MV-4-11 (cell line): ENCODE results near the gene MVP.

Source experiments
- DNase-seq: peaks from one replicate; lab custom pipeline; 2025; lab: John Stamatoyannopoulos, UW

MVP gene

DNA sequence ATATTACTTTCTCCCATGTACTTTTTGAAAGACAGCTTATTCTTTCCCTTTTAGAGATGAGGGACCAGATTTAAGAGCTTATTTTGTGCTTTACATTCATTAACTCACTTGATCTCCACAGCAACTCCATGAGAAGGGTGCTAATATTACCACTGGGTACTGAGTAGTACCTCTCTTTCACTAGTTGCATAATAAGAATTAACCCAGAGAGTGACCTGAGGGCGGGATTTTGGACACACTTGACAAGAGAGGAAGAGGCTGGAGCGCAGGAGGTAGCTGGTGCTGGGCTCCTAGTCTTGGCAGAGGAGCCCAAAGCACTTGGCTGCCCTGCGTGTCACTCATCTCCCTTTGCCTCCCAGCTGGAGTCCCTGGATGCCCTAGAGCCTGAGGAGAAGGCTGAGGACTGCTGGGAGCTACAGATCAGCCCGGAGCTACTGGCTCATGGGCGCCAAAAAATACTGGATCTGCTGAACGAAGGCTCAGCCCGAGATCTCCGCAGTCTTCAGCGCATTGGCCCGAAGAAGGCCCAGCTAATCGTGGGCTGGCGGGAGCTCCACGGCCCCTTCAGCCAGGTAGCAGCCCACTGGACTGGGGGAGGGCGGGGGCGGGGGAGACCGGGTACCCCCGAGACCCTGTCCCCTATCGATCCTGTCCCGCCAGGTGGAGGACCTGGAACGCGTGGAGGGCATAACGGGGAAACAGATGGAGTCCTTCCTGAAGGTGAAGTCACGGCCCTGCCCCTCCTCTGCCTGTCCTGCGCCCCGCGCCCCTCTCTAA lies 15.6 kb upstream of the MVP start:
- DNase-seq: peak; percentile 73

DNA sequence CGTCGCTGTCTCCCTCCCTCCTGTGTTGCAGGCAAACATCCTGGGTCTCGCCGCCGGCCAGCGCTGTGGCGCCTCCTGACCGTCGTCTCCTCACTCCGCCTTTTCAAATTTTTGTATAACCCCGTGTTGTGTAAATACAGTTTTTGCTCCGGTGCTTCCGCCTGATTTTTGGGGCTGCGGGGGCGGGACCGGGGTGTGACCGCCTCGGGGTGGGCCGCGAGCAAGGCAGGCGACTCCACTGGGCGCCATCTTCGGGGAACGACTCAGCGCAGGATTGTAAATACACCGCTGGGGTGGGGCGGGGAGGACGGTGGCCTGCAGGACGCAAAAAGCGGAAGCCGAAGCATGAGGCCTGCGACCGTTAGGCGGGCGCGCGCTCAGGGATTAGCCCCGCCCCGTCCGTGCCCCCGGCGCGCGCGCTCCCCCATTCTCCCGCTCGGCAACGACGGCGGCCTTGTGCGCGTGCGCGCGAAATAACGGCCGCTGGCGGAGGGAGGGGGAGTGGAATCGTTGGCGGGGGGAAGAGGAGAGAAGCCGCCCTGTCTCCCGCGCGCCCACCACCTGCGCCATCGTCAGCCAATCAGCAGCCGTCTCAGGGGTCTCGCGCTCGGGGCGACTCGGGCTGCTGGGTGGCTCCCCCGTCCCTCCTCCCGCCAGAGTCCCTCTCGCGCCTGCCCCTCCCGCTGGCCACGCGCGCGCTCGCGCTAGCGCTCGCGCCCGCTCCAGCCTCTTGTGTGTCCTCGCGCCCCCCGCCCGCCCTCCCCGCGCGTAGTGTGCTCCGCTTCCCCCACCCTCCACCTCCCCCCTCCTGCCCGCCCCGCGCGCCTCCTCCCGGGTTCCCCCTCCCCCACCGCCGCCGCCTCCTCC lies 14.8 kb upstream of the MVP start:
- DNase-seq: peak; percentile 98

DNA sequence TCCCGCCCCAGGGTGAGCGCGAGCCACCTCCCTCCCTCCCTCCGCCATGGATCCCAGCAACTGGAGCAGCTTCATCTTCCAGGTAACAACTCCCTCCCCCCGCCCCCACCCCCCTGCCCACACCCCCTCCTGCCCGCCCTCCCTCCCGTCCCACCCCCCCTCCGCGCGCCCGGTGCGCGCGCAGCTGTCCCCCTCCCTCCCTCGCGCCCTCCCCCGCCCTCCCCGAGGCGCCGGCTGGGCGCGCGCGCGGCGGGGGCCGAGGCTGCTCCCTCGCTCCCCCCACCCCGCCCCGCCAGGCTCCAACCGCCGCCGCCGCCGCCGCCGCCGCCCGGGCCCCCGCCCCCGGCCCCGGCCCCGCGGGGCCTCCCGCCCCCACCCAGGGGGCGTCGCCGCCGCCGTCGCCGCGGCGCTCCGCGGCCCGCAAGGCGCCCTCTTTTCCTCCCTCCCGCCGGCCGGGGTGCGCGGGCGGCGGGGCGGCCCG lies 14.1 kb upstream of the MVP start, which contains the start of gene MAZ:
Gene MAZ, plus strand, starts transcription at position 431 of the 481 bp plus-strand sequence. CDS start 173 bp downstream, outside the sequence.
- DNase-seq: no peak

DNA sequence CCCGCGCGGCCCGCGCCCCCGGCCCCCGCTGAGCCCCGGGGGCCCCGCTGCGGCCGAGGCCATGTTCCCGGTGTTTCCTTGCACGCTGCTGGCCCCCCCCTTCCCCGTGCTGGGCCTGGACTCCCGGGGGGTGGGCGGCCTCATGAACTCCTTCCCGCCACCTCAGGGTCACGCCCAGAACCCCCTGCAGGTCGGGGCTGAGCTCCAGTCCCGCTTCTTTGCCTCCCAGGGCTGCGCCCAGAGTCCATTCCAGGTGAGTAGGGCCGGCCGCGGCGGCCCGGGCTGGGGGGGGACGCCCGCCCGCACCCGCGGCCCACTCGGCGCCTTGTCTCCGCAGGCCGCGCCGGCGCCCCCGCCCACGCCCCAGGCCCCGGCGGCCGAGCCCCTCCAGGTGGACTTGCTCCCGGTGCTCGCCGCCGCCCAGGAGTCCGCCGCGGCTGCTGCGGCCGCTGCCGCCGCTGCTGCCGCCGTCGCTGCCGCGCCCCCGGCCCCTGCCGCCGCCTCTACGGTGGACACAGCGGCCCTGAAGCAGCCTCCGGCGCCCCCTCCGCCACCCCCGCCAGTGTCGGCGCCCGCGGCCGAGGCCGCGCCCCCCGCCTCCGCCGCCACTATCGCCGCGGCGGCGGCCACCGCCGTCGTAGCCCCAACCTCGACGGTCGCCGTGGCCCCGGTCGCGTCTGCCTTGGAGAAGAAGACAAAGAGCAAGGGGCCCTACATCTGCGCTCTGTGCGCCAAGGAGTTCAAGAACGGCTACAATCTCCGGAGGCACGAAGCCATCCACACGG lies 13.4 kb upstream of the MVP start:
- DNase-seq: peak; percentile 18

DNA sequence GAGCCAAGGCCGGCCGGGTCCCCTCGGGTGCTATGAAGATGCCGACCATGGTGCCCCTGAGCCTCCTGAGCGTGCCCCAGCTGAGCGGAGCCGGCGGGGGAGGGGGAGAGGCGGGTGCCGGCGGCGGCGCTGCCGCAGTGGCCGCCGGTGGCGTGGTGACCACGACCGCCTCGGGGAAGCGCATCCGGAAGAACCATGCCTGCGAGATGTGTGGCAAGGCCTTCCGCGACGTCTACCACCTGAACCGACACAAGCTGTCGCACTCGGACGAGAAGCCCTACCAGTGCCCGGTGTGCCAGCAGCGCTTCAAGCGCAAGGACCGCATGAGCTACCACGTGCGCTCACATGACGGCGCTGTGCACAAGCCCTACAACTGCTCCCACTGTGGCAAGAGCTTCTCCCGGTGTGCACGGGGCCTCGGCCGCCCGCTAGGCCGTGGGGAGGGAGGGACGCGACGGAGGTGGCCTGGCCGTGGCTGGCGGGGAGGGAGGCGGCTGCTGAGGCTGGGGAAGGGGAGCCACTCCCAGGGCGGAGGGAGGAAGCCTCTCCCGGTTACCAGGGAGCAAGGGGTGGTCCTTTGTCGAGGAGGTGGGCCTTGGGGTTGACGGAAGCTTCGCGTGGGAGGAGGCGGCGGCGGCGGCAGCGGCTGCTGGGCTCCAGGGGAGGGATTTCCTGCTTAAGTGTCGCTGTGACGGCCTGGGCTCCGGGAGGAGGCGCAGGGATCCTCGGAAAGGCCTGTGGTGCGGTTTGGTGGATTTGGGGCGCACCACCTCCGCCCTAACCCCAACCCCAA lies 12.6 kb upstream of the MVP start:
- peak; percentile 85 for DNase-seq

DNA sequence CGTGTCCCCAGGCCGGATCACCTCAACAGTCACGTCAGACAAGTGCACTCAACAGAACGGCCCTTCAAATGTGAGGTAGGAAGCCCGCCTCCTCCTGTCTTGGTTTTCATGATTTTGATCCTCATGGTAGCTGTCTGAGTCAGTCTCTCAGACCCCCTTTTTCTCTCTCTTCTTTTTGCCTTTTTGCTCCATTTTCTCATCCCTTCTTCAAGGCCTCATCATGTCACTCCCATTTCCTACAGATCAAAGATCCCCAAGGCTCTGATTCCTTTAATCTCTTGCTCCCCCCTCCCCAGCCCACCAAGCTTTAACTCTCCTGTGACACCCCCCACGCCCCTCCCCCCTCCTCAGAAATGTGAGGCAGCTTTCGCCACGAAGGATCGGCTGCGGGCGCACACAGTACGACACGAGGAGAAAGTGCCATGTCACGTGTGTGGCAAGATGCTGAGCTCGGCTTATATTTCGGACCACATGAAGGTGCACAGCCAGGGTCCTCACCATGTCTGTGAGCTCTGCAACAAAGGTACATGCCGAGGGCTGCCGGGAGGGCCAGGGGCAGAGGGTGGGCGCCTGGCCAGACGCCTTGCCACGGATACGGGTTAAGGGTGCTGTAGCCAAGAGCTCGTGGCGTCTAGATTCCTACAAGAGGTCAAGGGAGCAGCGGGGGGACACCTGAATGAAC lies 11.9 kb upstream of the MVP start:
- DNase-seq: no peak

DNA sequence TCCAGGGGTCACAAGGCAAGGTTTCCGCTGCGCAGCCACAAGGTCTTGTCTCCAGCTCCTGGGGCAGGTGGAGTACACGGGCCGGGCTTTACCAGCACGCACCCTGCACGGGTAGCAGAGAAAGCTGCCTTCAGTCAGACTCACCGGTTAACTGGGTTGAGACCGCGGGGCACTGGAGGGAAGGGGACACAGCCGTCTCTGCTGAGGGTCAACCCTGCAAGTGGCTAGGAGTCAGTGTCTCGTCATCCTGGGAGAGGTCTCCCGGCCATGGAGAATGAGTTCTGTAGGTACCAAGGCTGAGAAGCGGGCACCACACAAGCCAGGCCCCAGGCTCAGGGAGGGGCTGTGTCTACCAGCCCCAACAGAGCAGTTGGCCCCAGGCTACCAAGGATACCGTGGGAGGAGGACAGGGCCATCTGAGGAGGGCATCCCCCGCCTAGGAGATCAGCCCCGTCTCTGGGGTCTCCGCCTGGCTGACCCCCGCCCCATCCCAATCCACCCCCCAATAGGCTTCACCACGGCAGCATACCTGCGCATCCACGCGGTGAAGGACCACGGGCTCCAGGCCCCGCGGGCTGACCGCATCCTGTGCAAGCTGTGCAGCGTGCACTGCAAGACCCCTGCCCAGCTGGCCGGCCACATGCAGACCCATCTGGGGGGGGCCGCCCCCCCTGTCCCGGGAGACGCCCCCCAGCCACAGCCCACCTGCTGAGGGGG lies 11.1 kb upstream of the MVP start:
- DNase-seq: no peak

DNA sequence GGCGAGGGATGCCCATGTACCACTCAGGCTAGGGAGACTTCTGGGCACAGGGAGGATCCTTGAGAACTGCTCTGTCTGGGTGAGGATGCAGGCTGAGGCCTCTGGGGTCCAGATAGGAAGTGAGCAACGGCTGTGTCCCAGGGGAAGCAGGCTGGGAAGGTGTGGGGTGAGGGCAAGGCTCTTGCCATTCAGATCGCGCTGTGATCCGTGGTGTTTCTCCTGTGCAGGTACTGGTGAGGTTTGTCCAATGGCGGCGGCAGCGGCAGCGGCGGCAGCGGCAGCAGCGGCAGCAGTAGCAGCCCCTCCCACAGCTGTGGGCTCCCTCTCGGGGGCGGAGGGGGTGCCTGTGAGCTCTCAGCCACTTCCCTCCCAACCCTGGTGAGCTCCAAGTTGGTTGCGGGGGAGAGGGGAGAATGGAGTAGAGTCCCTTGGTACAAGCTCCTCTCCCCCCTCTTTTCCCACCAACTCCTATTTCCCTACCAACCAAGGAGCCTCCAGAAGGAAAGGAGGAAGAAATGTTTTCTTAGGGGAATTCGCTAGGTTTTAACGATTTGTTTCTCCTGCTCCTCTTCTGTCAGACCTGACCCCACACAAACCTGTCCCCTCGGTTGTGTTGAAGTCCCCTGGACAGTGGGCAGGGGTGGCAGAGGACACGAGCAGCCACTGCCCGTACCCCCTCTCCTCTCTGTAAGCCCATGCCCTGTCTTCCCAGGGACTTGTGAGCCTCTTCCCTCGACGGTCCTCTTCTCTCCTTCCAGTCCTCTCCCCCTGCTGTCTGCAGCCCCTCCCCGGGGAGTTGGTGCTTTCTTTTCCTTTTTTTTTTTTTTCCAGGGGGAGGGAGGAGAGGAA lies 10.2 kb upstream of the MVP start:
- DNase-seq: peak; percentile 28

DNA sequence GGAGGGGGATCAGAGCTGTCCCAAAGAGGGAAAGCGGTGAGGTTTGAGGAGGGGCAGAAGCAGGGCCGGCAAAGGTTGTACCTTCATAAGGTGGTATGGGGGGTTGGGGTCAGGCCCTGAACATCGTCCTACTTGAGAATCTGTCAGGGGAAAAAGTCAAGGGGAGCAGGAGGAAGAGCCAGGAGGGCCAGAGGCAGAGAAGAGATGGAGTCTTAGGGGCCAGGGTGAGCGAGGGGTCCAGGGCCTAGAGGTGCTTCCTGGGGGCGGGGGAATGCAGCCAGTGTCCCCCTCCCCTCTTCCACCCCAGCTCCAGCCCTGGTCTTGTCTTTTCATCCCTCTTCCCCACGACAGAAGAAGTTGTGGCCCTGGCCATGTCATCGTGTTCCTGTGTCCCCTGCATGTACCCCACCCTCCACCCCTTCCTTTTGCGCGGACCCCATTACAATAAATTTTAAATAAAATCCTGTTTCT lies 9.5 kb upstream of the MVP start:
- DNase-seq: no peak

DNA sequence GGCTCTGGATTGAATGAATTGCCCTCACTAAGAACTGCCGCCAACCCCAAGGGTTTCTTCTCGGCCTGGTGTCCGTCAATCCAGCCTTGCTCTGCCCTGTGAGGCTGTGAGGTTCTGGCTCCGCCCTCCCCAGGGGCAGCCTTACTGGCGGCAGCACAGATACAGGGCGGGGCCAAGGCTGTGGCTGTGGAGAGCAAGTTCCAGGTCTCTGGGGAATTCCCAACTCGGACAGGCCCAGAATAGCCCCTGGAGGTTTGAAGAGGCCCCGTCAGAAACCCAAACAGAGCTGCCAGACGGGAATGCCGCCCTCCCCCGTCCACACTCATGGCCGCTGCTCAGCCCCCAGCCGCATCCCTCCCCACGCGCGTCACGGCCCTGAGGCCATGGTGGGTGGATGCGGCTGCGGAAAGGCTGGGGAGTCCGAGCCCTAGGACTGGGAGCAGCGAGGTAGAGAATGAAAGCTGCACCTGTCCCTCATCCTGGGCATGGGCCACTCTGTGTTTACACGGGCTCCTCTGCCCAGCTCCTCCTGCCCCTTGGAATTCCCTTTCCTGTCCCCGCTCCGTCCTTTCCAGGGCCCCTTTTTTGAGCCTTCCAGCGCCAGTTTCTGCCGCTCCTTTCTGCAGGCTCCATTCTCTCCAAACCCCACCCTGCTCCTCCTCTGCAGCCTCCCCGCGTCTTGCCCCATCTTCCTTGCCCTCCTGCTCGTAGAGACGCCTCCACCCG lies 8.9 kb upstream of the MVP start:
- DNase-seq: peak; percentile 84

DNA sequence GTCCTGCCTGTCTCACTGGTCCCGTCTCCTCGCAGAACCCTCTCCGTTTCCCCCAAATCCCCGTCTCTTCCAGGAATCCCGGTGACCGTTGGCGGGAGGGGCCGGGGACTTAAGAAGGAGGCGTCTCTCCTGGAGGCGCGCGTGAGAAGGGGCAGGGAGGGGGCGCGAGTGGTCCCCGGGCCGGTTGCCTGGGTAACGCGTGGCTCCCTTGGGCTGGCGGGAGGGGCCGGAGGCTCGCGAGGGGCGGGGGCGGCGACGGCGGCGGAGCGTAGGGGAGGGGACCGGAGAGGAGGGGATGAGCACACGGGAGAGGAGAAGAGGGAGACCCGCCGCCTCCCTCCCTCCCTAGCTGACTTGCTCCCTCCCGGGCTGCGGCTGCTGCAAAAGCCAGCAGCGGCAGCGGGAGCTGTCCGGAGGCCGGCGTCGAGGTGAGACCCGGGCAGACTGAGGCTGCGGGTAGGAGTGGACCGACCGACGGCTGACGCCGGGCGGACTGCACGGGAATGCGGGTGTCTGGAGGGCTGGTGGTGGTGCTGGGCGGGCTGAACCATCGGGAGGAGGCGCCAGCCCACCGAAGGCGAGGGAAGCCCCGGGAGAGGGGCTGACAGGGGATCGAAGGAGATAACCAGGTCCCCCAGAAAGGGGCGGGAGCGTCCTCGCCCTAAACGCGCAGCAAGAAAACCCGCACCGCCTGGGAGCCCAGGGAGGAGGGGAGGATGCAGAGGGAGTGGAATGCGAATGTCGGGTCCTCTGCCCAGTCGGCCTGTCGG lies 8.2 kb upstream of the MVP start, which contains the start of gene PRRT2:
Gene PRRT2, plus strand, starts transcription at position 298 of the 770 bp plus-strand sequence. CDS start 862 bp downstream, outside the sequence.
- DNase-seq: no peak

DNA sequence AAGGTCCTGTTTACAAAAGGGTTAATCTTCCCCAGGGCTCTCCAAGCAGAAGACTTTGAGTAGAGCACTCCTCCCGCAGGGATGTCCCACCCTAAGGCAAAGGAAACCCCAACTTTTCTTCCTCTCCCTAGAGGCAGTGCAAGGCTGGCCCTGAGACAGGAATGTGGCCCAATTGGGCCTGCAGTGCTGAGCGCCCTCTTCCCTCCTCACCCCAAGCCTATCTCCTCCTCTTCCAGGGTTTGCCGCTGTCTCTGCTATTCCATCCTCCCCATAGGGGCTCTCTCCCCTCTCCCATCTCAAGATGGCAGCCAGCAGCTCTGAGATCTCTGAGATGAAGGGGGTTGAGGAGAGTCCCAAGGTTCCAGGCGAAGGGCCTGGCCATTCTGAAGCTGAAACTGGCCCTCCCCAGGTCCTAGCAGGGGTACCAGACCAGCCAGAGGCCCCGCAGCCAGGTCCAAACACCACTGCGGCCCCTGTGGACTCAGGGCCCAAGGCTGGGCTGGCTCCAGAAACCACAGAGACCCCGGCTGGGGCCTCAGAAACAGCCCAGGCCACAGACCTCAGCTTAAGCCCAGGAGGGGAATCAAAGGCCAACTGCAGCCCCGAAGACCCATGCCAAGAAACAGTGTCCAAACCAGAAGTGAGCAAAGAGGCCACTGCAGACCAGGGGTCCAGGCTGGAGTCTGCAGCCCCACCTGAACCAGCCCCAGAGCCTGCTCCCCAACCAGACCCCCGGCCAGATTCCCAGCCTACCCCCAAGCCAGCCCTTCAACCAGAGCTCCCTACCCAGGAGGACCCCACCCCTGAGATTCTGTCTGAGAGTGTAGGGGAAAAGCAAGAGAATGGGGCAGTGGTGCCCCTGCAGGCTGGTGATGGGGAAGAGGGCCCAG lies 7.3 kb upstream of the MVP start:
- DNase-seq: no peak

DNA sequence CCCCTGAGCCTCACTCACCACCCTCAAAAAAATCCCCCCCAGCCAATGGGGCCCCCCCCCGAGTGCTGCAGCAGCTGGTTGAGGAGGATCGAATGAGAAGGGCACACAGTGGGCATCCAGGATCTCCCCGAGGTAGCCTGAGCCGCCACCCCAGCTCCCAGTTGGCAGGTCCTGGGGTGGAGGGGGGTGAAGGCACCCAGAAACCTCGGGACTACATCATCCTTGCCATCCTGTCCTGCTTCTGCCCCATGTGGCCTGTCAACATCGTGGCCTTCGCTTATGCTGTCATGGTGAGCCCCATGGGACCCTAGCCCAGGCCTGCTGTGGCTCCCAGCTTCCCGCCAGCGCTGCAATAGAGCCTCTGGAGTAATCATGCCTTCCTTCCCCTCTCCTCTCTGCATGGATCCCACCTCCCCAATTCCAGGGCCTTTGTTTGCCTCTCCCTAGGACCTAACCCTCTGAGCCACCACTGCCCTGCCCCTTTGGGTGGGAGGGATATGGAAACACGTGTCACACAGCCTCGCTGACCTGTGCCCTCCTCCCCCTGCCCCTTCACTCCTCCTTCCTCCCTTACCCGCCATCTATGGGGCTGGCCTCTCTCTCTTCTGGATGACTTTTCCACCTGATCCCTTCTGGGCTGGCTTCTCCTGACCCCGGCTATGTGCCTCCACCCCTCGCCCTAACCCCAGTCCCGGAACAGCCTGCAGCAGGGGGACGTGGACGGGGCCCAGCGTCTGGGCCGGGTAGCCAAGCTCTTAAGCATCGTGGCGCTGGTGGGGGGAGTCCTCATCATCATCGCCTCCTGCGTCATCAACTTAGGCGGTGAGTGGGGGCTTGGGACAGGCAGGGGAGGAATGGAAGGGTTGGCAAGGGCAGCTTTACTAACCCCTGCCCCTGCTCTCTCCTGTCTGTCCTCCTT lies 6.4 kb upstream of the MVP start:
- no peak for DNase-seq

DNA sequence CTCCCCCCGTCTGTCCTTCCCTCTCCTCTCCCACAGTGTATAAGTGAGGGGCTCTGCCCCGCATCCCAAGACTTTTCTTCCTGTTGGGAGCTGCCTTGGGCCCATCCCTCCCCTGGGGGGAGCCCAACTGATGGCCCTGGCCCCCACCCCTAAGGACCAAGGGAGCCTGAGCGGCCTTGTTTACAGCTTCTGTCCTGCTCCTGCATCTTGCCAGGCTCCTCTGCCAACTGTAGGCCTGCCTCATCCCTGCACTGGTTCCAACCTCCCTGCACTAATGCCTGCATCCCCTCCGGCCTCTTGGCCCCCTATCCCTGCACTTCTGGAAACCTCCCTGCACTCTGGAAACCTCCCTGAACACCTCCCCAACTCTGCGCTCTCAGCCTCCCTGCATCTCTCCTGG lies 5.7 kb upstream of the MVP start:
- no peak for DNase-seq

DNA sequence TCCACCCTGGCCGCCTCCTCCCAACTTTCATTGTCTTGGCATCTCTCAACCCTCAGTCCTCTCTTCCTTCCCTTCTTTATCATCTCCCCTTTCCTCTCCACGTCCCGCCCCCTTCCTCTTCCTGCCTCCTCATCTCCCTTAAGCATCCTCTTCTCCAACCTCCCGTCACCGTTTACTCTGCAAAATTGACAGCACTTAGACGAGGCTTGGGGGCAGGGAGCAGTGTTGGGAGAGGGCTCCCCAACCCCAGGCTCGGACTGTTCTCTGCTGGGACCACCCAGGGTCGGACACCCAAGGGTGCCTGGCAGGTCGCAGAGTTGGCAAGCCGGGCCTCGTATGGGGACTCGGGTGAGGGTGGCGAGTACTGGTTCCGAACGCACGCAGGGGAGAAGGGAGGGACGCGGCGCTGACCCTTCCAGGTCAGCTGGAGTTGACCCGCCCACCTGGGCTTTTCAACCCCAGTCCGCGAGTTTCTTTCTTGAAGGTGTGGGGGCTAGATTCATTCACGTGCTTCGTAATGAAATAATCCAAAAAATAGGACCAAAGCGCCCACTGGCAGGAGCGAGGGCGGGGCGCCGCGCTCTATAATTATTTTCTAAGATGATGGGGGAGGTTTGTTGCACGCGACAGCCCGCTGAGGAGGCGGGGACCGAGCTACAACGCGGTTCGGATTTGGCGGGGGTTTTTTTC lies 5.1 kb upstream of the MVP start:
- DNase-seq: no peak
